GM13977 (cell line): Measurements from ENCODE around the gene SELENOI.

Source experiments
- DNase-seq: peaks from one replicate; pipeline ENCODE4 v3.0.0; 2012; ENCODE audit warnings: low spot score
- in situ Hi-C: fragments of 300-500 bp; cut with MboI; formaldehyde crosslinking; loops from one replicate; pipeline ENCODE4 v1.12.0; 2022; ENCODE audit warnings: low sequenced_read_pairs, low pct_unique_long_range_greater_than_20kb, mixed read lengths, inconsistent platforms; ENCODE audit not compliant: unreplicated experiment
- TF ChIP-seq, protein P1 (sequence below): IDR thresholded peaks from 2 replicates; pipeline ENCODE4 v1.5.1; 2012; ENCODE audit warnings: mild to moderate bottlenecking, control low read depth; ENCODE audit not compliant: insufficient read depth; ENCODE audit errors: extremely low read depth, missing control alignments

Gene SELENOI

DNA sequence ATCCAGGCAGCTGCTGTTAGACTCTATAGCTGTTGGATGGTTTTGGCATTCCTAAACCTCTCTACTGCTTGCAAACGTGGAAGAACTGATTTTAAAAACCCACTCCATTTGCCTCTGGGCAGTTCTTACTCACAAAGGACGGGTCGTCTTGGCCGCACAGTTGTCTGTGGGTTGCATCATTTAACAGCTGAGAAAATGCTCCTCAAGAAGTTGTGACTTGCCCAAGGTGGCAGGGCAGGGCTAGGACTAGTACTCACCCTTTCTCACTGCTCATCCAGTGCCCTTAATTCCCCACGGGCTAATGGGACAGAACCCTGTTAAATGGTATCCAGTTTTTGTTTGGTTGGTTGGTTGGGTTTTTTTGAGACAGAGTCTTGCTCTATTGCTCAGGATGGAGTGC lies 54.8 kb downstream of the SELENOI start:
- in situ Hi-C loops, result no loop called here
- TF ChIP-seq, protein P1, sequence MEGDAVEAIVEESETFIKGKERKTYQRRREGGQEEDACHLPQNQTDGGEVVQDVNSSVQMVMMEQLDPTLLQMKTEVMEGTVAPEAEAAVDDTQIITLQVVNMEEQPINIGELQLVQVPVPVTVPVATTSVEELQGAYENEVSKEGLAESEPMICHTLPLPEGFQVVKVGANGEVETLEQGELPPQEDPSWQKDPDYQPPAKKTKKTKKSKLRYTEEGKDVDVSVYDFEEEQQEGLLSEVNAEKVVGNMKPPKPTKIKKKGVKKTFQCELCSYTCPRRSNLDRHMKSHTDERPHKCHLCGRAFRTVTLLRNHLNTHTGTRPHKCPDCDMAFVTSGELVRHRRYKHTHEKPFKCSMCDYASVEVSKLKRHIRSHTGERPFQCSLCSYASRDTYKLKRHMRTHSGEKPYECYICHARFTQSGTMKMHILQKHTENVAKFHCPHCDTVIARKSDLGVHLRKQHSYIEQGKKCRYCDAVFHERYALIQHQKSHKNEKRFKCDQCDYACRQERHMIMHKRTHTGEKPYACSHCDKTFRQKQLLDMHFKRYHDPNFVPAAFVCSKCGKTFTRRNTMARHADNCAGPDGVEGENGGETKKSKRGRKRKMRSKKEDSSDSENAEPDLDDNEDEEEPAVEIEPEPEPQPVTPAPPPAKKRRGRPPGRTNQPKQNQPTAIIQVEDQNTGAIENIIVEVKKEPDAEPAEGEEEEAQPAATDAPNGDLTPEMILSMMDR, result no peak
- no peak for DNase-seq

DNA sequence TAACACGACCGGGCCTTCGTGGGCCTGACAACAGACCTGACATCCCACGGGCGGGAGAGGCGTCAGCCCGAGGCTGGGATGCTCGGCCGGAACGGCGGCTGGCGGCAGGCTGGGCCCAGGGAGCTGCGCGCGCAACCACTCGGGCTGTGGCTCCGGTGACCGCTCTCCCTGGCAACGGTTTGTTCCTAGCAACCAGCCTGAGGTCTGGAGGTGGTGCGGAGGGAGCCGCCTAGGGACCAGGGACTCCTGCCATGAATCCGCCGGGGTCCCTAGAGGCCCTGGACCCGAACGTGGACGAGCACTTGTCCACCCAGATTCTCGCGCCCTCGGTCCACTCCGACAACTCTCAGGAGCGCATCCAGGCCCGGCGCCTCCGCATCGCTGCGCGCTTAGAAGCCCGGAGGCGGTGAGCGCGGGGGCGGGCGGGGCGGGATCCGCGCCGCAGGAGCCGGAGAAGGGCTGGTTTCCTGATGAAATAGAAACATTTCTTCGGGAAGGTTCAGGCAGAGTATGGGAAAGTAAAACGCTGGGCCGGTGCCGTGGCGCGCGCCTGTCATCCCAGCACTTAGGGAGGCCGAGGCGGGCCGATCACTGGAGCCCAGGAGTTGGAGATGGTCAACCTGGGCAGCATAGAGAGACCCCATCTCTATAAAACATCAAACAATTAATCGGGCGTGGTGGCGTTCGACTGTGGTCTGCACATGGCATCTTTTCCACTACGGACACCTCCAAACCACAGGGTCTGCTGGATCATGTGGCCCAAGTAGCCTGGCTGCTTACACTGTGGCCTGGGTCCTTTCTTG lies 56.0 kb downstream of the SELENOI start, which contains the start of gene DRC1:
Gene DRC1, plus strand, starts transcription at position 182 of the 803 bp plus-strand sequence. Its CDS starts 70 bp downstream, at position 252.
- in situ Hi-C loops, result no loop called here
- peak; percentile 69 for DNase-seq
- TF ChIP-seq, protein P1, result no peak

DNA sequence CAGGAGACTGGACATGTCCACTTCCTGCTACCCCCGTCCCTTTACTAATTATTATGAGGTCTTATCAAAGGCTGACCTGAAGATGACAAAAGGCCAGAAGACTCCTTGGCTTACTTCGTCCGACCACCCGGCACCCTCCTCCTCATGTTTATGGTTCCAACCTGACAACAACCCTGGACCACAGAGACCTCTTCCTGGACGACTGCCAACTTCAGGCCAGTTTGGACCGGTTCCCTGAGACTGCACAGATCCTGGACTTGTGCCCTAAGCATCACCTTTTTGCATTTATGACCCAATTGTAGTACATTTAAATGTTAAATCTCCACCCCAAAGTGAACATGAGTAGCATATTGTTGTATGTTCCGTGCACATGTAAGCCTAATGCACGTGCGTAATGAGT lies 61.6 kb downstream of the SELENOI start:
- in situ Hi-C loops, result no loop called here

DNA sequence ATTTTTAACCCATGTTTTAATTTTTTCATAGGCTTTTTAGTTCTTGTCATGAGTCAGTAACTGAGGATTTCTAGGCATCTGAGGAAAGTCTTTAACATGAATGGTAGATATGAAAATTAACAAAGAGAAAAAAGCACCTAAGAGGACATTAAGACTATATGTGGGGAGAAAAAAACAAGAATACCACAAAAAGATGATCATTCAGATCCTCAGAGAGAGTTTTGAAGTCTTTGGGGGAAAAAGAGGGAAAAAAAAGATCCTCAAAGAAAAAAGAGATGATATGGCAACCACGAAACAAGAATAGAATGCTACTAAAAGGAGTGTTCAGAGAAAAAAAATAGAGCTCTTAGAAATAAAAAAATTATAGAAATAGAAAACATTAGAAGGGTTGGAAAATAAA lies 63.8 kb downstream of the SELENOI start:
- DNase-seq, result no peak
- TF ChIP-seq, protein P1, result no peak
- in situ Hi-C loops, result no loop called here

More for the DNA sequence above, 61.6 kb downstream of the SELENOI start:
- TF ChIP-seq, protein P1, result no peak
- DNase-seq, result no peak

DNA sequence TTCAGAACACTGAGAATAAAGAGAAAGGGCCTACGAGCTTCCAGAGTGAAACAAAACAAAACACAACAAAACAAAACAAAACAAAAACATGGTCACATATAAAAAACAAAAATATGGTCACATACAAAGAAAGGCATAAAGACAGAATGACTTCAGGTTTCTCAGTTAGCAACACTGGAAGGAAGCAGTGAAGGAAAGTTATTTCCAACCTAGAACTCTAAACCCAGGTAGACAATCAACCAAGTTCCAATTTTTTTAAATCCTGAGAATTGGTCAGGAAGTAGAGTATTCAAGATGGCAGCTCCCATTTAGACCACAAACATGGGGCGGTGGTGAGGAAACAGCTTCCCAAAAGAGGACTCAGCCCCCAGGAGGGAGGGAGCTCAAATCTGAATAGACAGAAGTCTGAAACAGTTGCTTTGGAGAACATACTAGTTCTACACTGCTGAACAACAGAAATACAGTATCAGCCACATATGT lies 64.9 kb downstream of the SELENOI start:
- DNase-seq, result no peak
- TF ChIP-seq, protein P1, result no peak
- in situ Hi-C loops, result no loop called here

DNA sequence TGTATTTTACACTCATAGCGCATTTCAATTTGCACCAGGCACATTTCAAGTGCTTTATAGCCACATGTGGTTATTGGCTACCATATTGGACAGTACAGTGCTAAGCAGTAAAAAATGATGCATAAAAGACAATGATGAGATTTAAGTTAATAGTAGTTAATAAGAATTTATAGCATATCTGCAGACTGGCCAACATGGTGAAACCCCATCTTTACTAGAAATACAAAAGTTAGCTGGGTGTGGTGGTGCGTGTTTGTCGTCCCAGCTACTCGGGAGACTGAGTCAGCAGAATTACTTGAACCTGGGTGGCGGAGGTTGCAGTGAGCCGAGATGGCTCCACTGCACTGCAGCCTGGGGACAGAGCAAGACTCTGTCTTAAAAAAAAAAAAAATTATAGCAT lies 65.5 kb downstream of the SELENOI start:
- TF ChIP-seq, protein P1, result no peak
- in situ Hi-C loops, result no loop called here
- no peak for DNase-seq
